PFSK-1 (cell line): Measurements from ENCODE around the gene HDHD2.

Experiments
- POLR2AphosphoS5 ChIP-seq: IDR thresholded peaks from 2 replicates; pipeline ENCODE4 v1.6.1; 2012; ENCODE audit warnings: low read depth, mild to moderate bottlenecking, control low read depth, low read length, moderate library complexity
- TAF1 ChIP-seq: IDR thresholded peaks from 2 replicates; pipeline ENCODE4 v1.6.1; 2012; ENCODE audit warnings: low read length, control low read depth, borderline replicate concordance; ENCODE audit not compliant: insufficient read depth

GRCh38 chr18:47143153-47143552 lies 7.1 kb downstream of the HDHD2 start:
- no peak for TF ChIP-seq POLR2AphosphoS5
- no peak for TF ChIP-seq TAF1
